ENCODE data around the gene FAM43A. TPM values are rescaled to one million over a fixed set of nuclear protein-coding genes. Genes with fewer than 3 reads are reported as not detected.

Gene FAM43A
- total RNA-seq, 4 donors from 2014 or later, result 9.3 to 60.9 (median 26.9) TPM

DNA sequence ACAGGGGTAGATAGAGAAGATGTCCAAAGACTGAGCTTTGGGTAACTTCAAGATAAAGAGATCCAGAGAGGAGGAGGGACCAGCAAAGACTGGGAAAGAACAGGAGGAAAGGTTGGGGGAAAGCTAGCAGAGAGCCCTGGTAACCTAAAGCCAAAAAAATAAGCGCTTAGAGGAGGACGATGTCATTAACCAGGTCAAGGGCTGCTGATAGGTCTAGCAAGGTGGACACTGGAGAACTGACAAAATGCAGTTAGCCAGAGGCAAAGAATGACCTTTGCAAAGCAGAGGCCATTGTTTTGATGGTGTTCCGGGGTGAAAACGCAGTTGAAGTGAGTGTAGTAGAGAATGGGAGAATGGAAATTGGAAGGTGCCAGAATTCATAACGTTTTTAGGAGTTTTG is 39.7 kb downstream of the FAM43A start:
- no peak for DNase-seq (ENCODE audit: low spot score in 2 of 2)
- Histone ChIP-seq H3K9me3 (no peaks in the 10 kb centered on the region), H3K4me3 (no peak overlapping the region), H3K36me3 (no peaks in the 10 kb centered on the region), H3K27me3 (no peaks in the 10 kb centered on the region), H3K4me1 (peaks cover 5% of the 10 kb centered on the region), H3K27ac (no peak overlapping the region)
- TF ChIP-seq POLR2A (IDR thresholded peaks at IDR 0.05) (no peak), POLR2AphosphoS5 (IDR thresholded peaks at IDR 0.05) (no peak), EP300 (IDR thresholded peaks at IDR 0.05) (no peak)
- TF ChIP-seq, protein P1, sequence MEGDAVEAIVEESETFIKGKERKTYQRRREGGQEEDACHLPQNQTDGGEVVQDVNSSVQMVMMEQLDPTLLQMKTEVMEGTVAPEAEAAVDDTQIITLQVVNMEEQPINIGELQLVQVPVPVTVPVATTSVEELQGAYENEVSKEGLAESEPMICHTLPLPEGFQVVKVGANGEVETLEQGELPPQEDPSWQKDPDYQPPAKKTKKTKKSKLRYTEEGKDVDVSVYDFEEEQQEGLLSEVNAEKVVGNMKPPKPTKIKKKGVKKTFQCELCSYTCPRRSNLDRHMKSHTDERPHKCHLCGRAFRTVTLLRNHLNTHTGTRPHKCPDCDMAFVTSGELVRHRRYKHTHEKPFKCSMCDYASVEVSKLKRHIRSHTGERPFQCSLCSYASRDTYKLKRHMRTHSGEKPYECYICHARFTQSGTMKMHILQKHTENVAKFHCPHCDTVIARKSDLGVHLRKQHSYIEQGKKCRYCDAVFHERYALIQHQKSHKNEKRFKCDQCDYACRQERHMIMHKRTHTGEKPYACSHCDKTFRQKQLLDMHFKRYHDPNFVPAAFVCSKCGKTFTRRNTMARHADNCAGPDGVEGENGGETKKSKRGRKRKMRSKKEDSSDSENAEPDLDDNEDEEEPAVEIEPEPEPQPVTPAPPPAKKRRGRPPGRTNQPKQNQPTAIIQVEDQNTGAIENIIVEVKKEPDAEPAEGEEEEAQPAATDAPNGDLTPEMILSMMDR (IDR thresholded peaks at IDR 0.05), result no peak
- WGBS, result 59% methylated on average over 5 of the region's 5 CpGs

- TF ChIP-seq, protein P1 (IDR thresholded peaks at IDR 0.05), result no peak
- TF ChIP-seq EP300 (IDR thresholded peaks at IDR 0.05) (no peak), POLR2A (IDR thresholded peaks at IDR 0.05) (no peak), POLR2AphosphoS5 (IDR thresholded peaks at IDR 0.05) (no peak)
- Histone ChIP-seq H3K4me3 (no peak overlapping the region), H3K9me3 (no peaks in the 10 kb centered on the region), H3K27ac (no peak overlapping the region), H3K4me1 (peaks cover 5% of the 10 kb centered on the region), H3K36me3 (no peaks in the 10 kb centered on the region), H3K27me3 (no peaks in the 10 kb centered on the region)
- 68% methylated on average over 10 of the region's 11 CpGs for WGBS
- DNase-seq (ENCODE audit: low spot score in 2 of 2), result no peak
Observed at GRCh38 chr3:194727435-194728128, 41.9 kb downstream of the FAM43A start.

- no peak for TF ChIP-seq POLR2AphosphoS5 (IDR thresholded peaks at IDR 0.05)
- TF ChIP-seq POLR2A (IDR thresholded peaks at IDR 0.05), result no peak
- TF ChIP-seq, protein P1 (IDR thresholded peaks at IDR 0.05), result no peak
- TF ChIP-seq EP300 (IDR thresholded peaks at IDR 0.05), result no peak
- WGBS, result 86% methylated on average over 2 of the region's 2 CpGs
- Histone ChIP-seq H3K36me3 (no peaks in the 10 kb centered on the region), H3K4me3 (no peak overlapping the region), H3K9me3 (no peaks in the 10 kb centered on the region), H3K4me1 (peaks cover 5% of the 10 kb centered on the region), H3K27me3 (no peaks in the 10 kb centered on the region), H3K27ac (no peak overlapping the region)
- DNase-seq (ENCODE audit: low spot score in 2 of 2), result no peak
Observed at GRCh38 chr3:194728986-194729385, 43.3 kb downstream of the FAM43A start.

DNA sequence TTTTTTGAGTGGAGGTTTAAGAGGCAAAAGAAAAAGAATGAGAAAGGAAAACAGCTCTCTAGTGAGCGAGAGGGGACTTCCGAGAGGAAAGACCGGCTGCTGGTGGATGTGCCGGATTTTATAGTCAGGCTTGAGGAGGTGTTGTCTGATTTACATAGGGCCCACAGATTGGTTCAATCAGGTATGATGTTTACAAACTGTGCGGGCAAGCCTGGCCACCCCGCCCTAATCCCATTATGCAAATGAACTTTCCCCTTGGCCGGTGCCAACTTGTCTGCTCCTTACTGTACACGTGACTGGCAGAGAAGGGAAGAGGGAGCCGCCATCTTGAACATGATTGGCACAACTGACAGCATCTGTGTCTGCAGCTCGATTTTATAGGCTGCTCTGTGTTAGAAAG is 44.7 kb downstream of the FAM43A start:
- H3K4me1 ChIP-seq, result peaks cover 5% of the 10 kb centered on the region
- H3K36me3 ChIP-seq, result no peaks in the 10 kb centered on the region
- TF ChIP-seq EP300 (IDR thresholded peaks at IDR 0.05), result no peak
- TF ChIP-seq, protein P1 (IDR thresholded peaks at IDR 0.05), result no peak
- no peak for TF ChIP-seq POLR2AphosphoS5 (IDR thresholded peaks at IDR 0.05)
- no peak for TF ChIP-seq POLR2A (IDR thresholded peaks at IDR 0.05)
- H3K4me3 ChIP-seq, result no peak overlapping the region
- no peaks in the 10 kb centered on the region for H3K27me3 ChIP-seq
- H3K9me3 ChIP-seq, result no peaks in the 10 kb centered on the region
- H3K27ac ChIP-seq, result no peak overlapping the region
- peak in 1 of 2 donors; percentile 72 for DNase-seq (ENCODE audit: low spot score in 2 of 2)
- 31% methylated on average over 10 of the region's 10 CpGs for WGBS

DNA sequence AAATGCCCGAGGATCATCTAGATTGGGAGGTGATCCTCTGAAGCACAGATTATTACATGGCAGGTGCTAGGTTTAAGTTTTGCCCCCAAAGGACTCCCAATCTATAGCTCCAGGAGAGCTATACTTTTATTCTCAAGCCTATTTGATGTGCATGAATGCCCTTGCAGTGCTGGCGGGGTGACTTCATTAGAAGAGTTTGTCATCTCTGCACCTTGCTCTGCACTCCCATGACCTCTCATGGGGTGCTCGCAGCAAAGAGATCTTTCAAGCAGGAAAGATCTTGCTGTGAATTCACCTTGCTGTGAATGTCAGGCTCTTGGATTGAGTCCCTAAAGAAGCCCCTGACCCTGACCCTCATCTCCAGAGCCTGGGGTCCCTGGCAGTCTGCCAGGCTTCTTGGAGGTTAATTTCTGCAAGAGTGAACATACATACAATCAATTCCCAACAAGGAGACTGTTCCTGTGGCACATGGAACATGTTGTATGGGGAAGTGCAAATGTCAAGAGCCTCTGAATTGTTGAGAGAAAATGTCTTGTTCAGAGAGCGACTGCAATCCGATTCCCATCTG is 45.9 kb downstream of the FAM43A start:
- TF ChIP-seq POLR2A (IDR thresholded peaks at IDR 0.05) (no peak), POLR2AphosphoS5 (IDR thresholded peaks at IDR 0.05) (no peak), EP300 (IDR thresholded peaks at IDR 0.05) (no peak)
- TF ChIP-seq, protein P1 (IDR thresholded peaks at IDR 0.05), result no peak
- H3K4me3 ChIP-seq, result no peak overlapping the region
- peaks cover 5% of the 10 kb centered on the region for H3K4me1 ChIP-seq
- H3K27ac ChIP-seq, result no peak overlapping the region
- DNase-seq (ENCODE audit: low spot score in 2 of 2), result no peak
- no peaks in the 10 kb centered on the region for H3K9me3 ChIP-seq
- H3K36me3 ChIP-seq, result no peaks in the 10 kb centered on the region
- WGBS, result 89% methylated on average over 5 of the region's 5 CpGs
- no peaks in the 10 kb centered on the region for H3K27me3 ChIP-seq

All from suprapubic skin (tissue), 4 donors.